ENCODE measurements around the gene MYBBP1A. TPM values are rescaled to one million over a fixed set of nuclear protein-coding genes. Genes with fewer than 3 reads are reported as not detected.
A peak's percentile ranks its signal among the peaks of the same experiment; 100 is the strongest.

MYBBP1A gene
- total RNA-seq, 2 donors from 2014 or later, result 47.5 to 95.4 TPM

DNA sequence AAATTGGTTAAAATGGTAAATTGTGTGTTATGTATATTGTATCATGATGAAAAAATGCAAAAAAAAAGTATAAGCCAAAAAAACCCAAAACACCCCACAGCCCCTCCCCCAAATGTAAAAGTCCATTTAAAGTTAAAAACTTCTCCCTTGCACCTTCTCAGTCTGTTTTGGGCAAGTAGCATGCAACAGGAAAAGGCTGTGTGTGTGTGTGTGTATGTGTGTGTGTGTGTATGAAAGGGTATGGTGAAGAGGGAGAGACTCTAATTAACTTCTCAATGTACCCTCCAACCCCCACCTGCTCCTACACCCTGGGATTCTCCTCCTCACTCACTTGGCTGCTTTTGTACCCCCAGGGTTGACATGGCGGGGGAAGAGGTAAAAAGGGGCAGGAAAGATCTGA is 14.4 kb upstream of the MYBBP1A start:
- ATAC-seq (replicated peaks), result no peak
- no peaks in the 10 kb centered on the region for H3K9me3 Mint-ChIP-seq
- H3K4me3 Mint-ChIP-seq, result no peak overlapping the region
- no peaks in the 10 kb centered on the region for H3K36me3 Mint-ChIP-seq (ENCODE audit: low read depth)
- H3K27ac Mint-ChIP-seq, result no peak overlapping the region
- H3K27me3 Mint-ChIP-seq, result no peaks in the 10 kb centered on the region
- H3K4me1 Mint-ChIP-seq, result peaks cover 16% of the 10 kb centered on the region

DNA sequence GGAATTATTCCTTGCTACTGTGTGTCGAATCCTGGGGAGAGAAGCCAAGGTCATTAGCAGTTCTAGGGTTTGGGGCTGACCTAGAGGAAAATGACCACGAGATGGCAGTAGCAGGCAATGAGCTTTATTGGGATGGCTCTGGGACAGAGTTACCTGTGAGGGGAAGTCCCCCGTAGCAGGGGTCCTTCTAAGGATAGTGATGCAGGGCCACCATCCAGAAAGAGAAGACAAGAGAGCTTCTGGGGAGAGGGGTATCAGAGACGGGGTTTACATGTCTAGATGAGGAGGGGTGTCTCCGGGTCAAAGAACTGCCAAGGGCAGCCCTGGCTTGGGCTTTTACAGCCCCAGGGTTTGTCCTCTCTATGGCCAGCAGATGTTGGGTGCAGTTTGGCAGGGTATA is 11.6 kb upstream of the MYBBP1A start:
- no peaks in the 10 kb centered on the region for H3K9me3 Mint-ChIP-seq
- no peak overlapping the region for H3K27ac Mint-ChIP-seq
- peaks cover 26% of the 10 kb centered on the region for H3K4me1 Mint-ChIP-seq
- no peaks in the 10 kb centered on the region for H3K36me3 Mint-ChIP-seq (ENCODE audit: low read depth)
- H3K27me3 Mint-ChIP-seq, result no peaks in the 10 kb centered on the region
- no peak overlapping the region for H3K4me3 Mint-ChIP-seq
- peak; percentile 37 for ATAC-seq (replicated peaks)

DNA sequence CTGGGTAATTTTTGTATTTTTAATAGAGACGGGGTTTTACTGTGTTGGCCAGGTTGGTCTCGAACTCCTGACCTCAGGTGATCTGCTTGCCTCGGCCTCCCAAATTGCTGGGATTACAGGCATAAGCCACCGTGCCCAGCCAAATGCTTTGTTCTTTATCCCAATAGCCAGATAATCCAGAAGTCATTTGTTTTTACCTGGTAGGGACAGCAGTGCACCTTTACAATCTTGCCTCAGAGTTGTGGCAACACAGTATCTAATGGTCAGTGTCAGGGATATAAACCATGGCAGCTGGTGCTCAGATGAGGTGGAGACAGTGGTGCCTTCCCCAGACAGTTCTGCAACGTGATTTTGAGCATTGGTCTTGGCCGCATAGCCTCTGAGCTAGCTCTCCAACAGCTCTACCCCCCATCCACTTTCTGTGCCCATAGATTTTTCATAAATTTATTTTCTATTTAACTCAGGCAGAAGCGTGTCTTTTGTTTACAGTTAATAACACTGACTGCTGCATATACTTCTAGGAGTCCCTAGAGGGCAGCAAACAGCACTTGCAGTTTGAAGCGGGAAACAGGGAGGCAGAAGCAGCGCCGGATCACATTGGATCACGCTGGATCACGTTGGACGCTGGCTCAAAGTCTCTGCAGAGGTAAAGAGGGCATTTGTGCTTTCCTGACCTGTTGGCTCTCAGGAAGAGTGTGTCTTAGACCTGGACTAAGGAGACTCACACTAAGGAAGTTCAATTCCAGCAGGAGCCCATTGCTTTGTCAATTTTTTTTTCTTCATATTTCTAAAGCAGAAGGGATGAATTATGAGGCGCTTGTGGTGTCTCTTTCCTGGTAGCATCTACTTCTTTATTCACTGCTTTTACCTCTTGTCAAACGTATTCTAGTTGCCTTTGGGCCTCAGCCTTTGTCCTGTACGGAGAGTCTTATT is 10.3 kb upstream of the MYBBP1A start:
- peaks cover 26% of the 10 kb centered on the region for H3K4me1 Mint-ChIP-seq
- no peaks in the 10 kb centered on the region for H3K27me3 Mint-ChIP-seq
- H3K36me3 Mint-ChIP-seq (ENCODE audit: low read depth), result no peaks in the 10 kb centered on the region
- ATAC-seq (replicated peaks), result peak; percentile 45
- H3K4me3 Mint-ChIP-seq, result peak overlapping the region; percentile 21
- H3K27ac Mint-ChIP-seq, result peak overlapping the region; percentile 67
- no peaks in the 10 kb centered on the region for H3K9me3 Mint-ChIP-seq

DNA sequence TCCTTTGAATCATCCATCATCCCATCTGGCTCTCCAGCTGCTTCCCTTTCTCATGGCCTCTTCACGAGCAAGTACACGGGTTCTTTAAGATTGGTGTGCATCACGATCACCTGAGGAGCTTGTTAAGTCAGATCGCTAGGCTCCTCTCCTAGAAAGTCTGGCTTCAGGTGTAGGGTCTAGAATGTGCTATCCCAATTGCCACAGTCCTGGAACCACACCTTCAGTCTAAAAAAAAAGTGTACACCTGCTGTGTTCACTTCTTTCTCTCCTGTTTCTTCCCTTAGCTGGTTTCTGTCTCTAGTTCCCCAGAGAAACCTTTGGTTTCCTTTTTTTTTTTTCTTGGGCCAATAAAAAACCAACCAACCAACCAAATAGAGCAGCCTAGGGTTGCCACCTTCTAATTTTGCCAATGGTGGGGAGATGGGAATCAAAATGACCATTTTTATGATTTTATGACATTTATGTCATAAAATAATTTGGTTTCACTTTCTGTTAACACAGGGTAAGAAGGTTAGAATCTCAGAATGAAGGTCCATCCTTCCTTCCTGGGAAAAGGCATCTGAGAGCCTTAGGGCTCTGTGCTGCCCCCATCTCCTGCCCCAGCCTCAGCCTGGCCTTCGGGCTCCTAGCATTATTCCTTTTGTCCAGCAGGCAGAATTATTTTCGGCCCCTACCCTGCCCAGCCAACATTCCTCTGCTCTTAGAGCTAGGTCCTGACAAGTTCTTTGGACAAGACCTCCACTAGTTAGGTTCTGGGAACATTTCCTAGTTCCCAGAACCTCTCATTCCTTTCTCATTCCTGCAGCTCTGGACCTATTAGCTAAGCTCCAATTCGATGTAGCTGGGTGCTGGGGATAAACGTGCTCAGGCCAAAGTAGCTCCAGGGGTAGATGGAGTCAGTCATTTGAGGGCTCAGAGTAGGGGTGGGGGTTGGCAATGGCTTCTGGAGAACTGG is 7.1 kb upstream of the MYBBP1A start:
- Mint-ChIP-seq H3K4me1 (peaks cover 26% of the 10 kb centered on the region), H3K27me3 (no peaks in the 10 kb centered on the region), H3K27ac (peak overlapping the region; percentile 92), H3K4me3 (peak overlapping the region; percentile 61), H3K36me3 (ENCODE audit: low read depth) (no peaks in the 10 kb centered on the region), H3K9me3 (no peaks in the 10 kb centered on the region)
- no peak for ATAC-seq (replicated peaks)

DNA sequence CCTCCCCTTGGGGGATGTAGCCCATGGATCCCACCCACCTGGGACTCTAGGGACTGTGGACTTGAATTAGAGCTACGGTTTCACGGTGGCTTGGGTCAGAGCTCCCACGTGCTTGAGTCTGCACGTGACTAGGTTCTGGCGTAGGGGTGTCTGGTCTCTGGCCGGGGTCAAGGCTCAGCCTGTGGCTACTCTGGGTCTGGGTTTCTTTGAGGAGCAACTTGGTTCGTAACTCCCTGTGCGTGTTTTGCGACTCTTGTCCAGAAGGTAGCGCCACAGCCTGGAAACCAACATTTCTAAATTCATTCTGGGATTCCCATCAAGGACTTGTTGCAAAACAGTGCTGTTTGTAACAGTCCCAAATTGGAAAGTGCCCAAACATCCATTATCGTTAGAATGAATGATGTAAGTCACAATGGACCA is 5.7 kb upstream of the MYBBP1A start:
- H3K27me3 Mint-ChIP-seq, result no peaks in the 10 kb centered on the region
- H3K36me3 Mint-ChIP-seq (ENCODE audit: low read depth), result no peaks in the 10 kb centered on the region
- no peak overlapping the region for H3K4me3 Mint-ChIP-seq
- peaks cover 29% of the 10 kb centered on the region for H3K4me1 Mint-ChIP-seq
- ATAC-seq (replicated peaks), result no peak
- peak overlapping the region; percentile 92 for H3K27ac Mint-ChIP-seq
- H3K9me3 Mint-ChIP-seq, result no peaks in the 10 kb centered on the region

DNA sequence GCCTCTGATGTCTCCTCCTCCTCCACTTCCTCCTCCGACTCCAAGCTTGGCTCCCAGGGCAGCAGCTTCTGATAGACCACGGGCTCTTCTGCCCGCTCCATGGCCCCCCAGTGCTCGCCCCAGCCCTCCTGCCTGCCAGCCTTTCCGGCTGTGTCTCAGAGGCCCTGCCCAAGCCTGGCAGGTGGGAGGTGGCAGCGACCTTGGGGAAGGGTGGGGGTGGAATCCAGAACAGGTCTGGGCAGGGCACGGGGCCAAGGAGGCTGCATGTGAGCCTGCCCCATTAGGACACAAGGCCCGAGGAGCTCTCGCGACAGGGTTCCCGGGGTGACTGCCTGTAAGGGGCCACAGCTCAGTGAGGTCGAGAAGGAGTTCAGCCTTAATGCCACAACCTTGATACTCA is 5.2 kb upstream of the MYBBP1A start, which contains the start of gene GGT6:
Gene GGT6, minus strand, starts transcription at position 157 of the 400 bp plus-strand sequence. Its CDS starts 56 bp downstream, at position 101.
- no peak within 1 kb of the TSS for H3K4me3 Mint-ChIP-seq
- H3K4me1 Mint-ChIP-seq, result peaks cover 29% of the 10 kb centered on the region
- H3K27me3 Mint-ChIP-seq, result no peaks in the 10 kb centered on the region
- ATAC-seq (replicated peaks), result no peak
- peaks cover under 1% of the 10 kb centered on the region for H3K36me3 Mint-ChIP-seq (ENCODE audit: low read depth)
- H3K9me3 Mint-ChIP-seq, result no peaks in the 10 kb centered on the region
- H3K27ac Mint-ChIP-seq, result peak within 1 kb of the TSS; percentile 92

DNA sequence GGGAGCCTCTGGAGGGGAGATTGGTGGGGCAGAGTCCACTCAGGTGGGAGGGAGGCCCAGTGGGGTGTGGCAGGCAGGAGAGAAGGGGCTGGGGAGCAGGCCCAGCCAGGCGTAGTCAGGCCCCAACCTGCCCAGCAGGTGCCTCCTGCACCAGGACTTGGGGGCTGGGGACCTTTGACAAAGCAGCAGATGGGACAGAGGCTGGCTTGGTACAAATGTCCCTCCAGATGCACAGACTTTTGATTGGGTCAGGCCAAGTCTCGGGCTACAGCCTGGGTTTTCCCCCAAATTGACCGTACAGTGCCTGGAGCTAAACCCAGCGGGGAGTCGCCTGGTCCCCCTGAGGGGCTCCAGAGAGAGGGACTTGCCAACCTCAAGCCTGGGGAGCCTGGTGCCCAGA is 4.8 kb upstream of the MYBBP1A start:
- Mint-ChIP-seq H3K9me3 (no peaks in the 10 kb centered on the region), H3K4me3 (no peak overlapping the region), H3K4me1 (peaks cover 29% of the 10 kb centered on the region), H3K27me3 (no peaks in the 10 kb centered on the region), H3K36me3 (ENCODE audit: low read depth) (peaks cover 5% of the 10 kb centered on the region), H3K27ac (no peak overlapping the region)
- ATAC-seq (replicated peaks), result no peak

DNA sequence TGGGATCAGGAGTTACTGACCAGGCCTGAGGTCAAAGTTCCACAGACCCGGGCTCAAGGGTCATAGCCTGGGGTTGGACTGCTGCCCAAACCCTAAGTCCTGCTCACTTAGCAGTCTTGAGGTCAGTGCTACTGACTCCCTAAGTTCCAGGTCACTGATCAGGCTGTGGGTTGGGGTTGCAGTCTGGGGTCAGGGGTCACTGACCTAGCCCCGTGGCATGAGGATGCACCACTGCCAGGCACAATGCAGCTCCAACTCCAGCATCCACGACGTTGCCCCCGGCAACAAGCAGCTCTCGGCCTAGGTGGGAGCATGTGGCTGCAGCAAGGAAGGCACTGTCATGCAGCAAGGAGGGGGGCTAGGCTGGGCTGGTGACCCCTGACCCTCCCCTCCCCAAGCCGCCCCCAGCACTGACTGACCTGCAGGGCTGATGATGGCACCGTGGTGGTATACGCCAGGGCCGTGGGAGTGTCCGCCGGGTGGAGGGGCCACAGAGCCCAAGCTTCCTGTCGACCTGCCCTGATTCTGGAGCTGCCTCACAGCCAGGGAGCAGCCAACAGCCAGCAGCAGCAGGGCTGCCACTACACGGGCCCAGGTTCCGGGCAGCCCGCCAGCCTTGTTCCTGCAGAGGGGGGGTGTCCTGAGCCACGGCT is 4.1 kb upstream of the MYBBP1A start:
- H3K36me3 Mint-ChIP-seq (ENCODE audit: low read depth), result peaks cover 12% of the 10 kb centered on the region
- no peak overlapping the region for H3K27ac Mint-ChIP-seq
- no peaks in the 10 kb centered on the region for H3K9me3 Mint-ChIP-seq
- no peaks in the 10 kb centered on the region for H3K27me3 Mint-ChIP-seq
- H3K4me3 Mint-ChIP-seq, result no peak overlapping the region
- ATAC-seq (replicated peaks), result no peak
- H3K4me1 Mint-ChIP-seq, result peaks cover 29% of the 10 kb centered on the region

DNA sequence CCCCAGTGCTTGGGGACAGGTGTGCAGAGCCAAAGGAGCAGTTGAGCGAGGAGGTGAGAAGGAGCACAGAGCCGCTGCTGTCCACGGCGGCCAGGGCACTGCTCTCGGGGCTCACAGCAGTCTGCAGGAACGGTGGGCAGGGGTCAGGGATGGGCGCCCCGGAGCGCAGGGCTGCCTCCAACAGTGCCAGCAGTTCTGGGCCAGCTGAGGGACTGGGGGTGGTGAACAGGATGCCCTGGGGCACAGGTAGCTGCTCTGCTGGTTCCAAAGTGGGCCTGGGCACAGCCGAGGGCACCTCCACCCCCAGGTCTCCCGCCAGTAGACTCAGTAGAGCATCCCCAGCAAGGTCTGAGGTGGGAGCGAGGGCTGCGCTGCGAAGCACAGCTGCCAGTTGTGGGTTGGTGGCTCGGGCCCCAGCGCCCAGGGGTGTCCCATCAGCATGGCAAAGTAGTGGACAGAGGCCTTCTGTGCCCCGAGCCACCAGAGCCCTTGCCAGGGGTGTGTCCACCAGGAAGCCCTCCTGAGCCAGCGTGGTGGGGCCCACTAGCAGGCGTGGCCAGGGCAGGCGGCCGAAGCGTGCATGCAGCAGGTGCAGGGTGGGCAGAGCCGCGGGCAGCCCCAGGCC is 3.3 kb upstream of the MYBBP1A start:
- Mint-ChIP-seq H3K27me3 (no peaks in the 10 kb centered on the region), H3K27ac (no peak overlapping the region), H3K9me3 (no peaks in the 10 kb centered on the region), H3K4me1 (peaks cover 32% of the 10 kb centered on the region), H3K4me3 (no peak overlapping the region), H3K36me3 (ENCODE audit: low read depth) (peaks cover 20% of the 10 kb centered on the region)
- no peak for ATAC-seq (replicated peaks)

DNA sequence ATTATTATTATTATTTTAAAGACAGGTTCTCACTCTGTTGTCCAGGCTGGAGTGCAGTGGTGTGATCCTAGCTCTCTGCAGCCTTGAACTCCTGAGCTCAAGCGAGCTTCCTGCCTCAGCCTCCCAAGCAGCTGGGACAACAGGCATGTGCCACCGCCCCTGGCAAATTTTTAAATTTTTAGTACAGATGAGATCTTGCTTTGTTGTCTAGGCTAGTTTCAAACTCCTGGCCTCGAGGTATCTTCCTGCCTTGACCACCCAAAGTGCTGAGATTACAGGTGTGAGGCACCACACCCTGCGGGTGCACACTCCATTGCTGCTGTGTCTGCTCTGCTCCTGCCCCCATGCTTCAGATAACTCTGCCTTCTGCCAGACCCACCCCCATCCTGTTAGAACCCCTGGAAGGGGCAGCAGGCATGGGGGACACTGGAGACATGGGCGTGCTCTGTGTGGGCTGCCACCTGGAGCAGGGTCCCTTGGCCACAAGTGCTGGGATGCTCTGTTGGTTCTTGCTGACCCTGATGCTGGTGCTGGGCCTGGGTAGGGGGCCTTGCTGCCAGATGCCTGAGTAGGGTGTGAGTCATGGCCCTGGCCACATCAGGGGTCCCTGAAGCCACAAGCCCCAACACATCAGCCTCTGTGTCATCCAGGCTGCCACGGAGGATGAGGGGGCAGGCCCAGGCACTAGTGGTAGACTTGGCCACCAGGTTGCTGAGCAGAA is 2.6 kb upstream of the MYBBP1A start:
- Mint-ChIP-seq H3K4me1 (peaks cover 26% of the 10 kb centered on the region), H3K4me3 (no peak overlapping the region), H3K9me3 (no peaks in the 10 kb centered on the region), H3K27ac (peak overlapping the region; percentile 36), H3K36me3 (ENCODE audit: low read depth) (peaks cover 27% of the 10 kb centered on the region), H3K27me3 (no peaks in the 10 kb centered on the region)
- ATAC-seq (replicated peaks), result no peak

DNA sequence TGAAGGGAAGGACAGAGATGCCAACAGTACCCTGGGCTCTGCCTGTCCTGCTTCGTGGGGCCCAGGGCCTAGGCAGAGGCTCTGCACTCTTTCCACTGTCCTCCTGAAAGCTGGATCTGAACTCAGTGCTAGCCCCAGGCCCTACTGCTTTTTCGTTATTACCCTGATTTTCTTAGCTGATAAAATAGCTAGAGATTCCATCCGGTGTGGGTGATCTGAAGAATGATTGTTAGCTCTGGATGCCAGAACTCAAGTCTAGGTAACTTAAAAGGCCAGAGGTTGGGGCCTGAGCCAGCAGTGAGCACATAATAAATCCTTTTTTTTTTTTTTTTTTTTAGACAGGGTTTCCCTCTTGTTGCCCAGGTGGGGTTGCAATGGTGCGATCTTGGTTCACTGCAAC is 1.8 kb upstream of the MYBBP1A start:
- Mint-ChIP-seq H3K4me3 (no peak overlapping the region), H3K4me1 (peaks cover 18% of the 10 kb centered on the region)

DNA sequence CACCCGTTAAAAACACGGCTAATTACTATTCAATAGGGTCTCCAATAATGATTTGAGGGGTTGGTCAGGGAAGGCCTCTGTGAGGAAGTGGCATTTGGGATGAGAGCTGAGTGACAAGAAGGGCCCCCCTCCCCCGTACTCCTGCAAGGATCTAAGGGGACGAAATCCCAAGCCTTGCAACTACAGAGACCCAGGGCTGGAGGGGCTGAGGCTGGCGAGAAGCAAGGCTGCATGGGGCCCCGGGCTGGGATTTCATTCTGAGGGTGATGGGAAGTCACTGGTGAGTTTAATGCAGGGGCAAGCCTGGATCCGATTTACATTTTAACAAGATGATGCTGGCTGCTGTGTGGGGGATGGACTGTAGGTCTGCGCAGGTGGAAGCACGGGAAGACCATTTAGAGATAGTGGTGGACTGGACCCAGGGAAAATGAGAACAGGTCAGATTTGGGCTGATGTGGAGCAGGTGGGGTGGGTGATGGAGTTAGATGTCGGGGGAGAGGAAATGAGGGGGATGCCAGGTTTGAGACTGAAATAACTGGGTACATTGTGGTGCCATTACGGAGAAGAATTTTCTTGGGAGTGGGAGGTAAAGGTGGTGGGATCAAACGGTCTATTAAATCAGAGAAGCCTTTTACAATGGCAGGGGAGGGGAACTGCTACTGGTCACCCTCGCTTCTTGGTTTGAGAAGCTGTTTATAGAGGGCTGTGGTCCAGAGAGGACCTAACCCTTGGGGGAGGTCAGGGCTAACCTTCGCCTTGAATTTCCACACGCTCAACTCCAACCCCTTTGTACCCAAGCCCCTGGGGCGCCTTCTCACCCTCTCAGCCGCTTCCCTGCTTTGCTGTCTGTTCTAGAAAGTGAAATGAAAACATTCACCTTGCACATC is 932 bp upstream of the MYBBP1A start:
- Mint-ChIP-seq H3K27ac (peak overlapping the region; percentile 96), H3K4me3 (peak overlapping the region; percentile 92), H3K36me3 (ENCODE audit: low read depth) (peaks cover 44% of the 10 kb centered on the region), H3K9me3 (no peaks in the 10 kb centered on the region), H3K4me1 (peaks cover 16% of the 10 kb centered on the region), H3K27me3 (no peaks in the 10 kb centered on the region)
- no peak for ATAC-seq (replicated peaks)

More for the DNA sequence above, 1.8 kb upstream of the MYBBP1A start:
- no peak for ATAC-seq (replicated peaks)
- H3K27me3 Mint-ChIP-seq, result no peaks in the 10 kb centered on the region
- no peaks in the 10 kb centered on the region for H3K9me3 Mint-ChIP-seq
- peak overlapping the region; percentile 96 for H3K27ac Mint-ChIP-seq
- peaks cover 35% of the 10 kb centered on the region for H3K36me3 Mint-ChIP-seq (ENCODE audit: low read depth)
